Measurements from ENCODE around the gene KRTCAP2. TPM values are rescaled to one million over a fixed set of nuclear protein-coding genes. Genes with fewer than 3 reads are reported as not detected.

The KRTCAP2 gene
- total and polyA plus RNA-seq, 3 donors from 2014 or later: 242 to 397 (median 255) TPM

DNA sequence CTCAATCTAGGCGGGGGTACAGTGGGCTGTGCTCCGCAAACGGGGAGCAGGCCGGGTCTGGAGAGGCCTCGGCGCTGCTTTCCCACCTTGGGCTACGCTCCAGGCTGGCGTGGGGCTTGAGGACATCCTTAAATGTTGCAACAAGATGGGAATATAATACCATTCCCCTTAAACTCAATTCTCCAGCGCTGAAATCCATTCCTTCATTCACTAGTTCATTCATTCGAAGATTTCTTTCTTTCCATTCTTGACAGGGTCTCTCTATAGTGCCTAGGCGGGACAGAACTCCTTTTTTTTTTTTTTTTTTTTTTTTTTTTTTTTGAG, 32.5 kb downstream of the KRTCAP2 start:
- Histone ChIP-seq H3K4me1 (peaks cover 14% of the 10 kb centered on the region), H3K36me3 (ENCODE audit: low read depth, missing control alignments) (no peaks in the 10 kb centered on the region), H3K9me3 (no peaks in the 10 kb centered on the region), H3K27me3 (no peaks in the 10 kb centered on the region), H3K4me3 (peak overlapping the region; percentile 78 to 79), H3K27ac (peak overlapping the region in 1 of 2 donors; percentile 84)
- TF ChIP-seq POLR2A (IDR thresholded peaks at IDR 0.05): no peak
- TF ChIP-seq, protein P1, sequence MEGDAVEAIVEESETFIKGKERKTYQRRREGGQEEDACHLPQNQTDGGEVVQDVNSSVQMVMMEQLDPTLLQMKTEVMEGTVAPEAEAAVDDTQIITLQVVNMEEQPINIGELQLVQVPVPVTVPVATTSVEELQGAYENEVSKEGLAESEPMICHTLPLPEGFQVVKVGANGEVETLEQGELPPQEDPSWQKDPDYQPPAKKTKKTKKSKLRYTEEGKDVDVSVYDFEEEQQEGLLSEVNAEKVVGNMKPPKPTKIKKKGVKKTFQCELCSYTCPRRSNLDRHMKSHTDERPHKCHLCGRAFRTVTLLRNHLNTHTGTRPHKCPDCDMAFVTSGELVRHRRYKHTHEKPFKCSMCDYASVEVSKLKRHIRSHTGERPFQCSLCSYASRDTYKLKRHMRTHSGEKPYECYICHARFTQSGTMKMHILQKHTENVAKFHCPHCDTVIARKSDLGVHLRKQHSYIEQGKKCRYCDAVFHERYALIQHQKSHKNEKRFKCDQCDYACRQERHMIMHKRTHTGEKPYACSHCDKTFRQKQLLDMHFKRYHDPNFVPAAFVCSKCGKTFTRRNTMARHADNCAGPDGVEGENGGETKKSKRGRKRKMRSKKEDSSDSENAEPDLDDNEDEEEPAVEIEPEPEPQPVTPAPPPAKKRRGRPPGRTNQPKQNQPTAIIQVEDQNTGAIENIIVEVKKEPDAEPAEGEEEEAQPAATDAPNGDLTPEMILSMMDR (IDR thresholded peaks at IDR 0.05): no peak
- 3 to 6% methylated on average over 7 to 11 of the region's 11 CpGs for WGBS, 2 donors
- DNase-seq: no peak
- intact Hi-C loops (cut with DNase I; ENCODE audit: low total_unique reads): no loop called here

DNA sequence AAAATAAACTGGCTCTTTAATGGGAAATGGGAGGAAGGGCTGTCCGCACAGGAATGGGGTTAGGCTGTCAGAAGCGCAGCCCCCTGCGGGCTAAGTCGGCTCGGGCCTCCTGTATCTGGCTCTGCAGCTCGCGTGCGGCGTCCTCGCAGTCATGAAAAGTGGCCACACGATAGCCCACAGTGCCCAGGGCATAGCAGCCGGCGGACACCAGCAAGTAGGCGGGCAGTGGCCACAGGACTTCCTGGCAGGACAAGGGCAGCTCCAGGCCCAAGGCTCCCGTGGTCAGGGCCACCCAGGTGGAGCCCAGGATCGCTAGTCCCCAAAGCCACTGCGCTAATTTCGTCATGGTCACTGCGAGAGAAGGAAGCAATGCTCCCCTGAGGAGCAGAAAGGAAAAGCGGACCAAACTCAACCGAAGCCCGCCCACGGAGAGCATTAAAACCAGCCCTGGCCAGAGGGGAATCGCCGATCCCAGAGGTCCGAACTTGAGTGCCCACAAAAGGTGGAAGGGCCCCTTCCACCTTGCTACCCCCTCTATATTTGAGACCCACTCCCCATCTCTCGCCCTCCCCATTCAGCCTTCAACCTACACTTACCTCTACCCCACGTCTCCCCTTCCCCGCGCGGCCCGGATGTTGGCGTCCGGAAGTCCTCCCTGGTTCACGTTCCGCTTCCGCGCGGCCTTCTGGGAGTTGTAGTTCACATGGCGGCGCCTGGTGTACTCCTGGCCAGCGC, 33.0 kb downstream of the KRTCAP2 start, which contains the start of gene DPM3:
Gene DPM3 (minus strand): TSS at position 637 of the 735 bp plus-strand sequence. CDS start 291 bp downstream, at position 346.
- 0 to 1% methylated on average over 25 to 42 of the region's 42 CpGs for WGBS, 2 donors
- no peak for TF ChIP-seq POLR2A (IDR thresholded peaks at IDR 0.05)
- TF ChIP-seq, protein P1 (IDR thresholded peaks at IDR 0.05): no peak
- intact Hi-C loops (cut with DNase I; ENCODE audit: low total_unique reads): no loop called here

DNA sequence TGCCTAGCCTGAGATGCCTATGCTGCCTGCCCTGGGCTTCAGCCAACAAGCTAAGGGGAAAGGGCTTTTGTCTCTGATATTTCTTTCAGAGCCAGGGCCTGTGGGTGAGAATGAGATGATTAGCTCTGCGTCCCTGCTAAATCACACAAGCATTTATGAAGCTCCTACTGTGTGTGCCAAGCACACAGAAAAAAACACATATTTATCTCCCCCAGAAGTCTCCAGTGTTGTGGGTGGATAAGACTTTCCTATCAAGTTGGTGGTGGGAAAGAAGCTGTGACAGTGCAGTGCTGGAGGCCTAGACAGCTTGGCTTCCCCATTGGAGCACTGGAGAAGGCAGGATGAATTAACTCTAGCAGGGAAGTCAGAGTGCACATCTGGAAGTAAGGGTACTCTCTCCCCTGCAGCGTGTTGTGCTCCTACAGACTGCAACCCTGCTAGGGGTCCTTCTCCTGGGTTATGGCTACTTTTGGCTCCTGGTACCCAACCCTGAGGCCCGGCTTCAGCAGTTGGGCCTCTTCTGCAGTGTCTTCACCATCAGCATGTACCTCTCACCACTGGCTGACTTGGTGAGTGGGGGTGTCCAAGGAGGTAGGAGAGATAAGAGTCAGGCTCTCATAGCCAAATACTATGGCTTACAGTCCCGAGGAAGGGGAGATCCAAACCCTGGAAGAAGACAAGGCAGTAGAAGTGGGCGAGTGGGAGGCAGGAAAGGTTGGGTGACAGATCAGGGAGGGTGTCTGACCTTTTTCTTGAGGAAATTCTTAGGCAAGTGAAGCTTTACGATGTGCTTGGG, 35.8 kb downstream of the KRTCAP2 start:
- Histone ChIP-seq H3K36me3 (ENCODE audit: low read depth, missing control alignments) (no peaks in the 10 kb centered on the region), H3K27ac (no peak overlapping the region), H3K4me1 (peaks cover 25% of the 10 kb centered on the region), H3K27me3 (no peaks in the 10 kb centered on the region), H3K9me3 (no peaks in the 10 kb centered on the region), H3K4me3 (no peak overlapping the region)
- WGBS, 2 donors: 79% methylated on average over 6 of the region's 6 CpGs
- intact Hi-C loops (cut with DNase I; ENCODE audit: low total_unique reads): no loop called here
- TF ChIP-seq, protein P1 (IDR thresholded peaks at IDR 0.05): no peak
- no peak for TF ChIP-seq POLR2A (IDR thresholded peaks at IDR 0.05)
- no peak for DNase-seq

More for the DNA sequence above, 33.0 kb downstream of the KRTCAP2 start, which contains the start of gene DPM3:
- Histone ChIP-seq H3K27ac (peak within 1 kb of the TSS; percentile 69 to 84), H3K9me3 (no peaks in the 10 kb centered on the region), H3K36me3 (ENCODE audit: low read depth, missing control alignments) (no peaks in the 10 kb centered on the region), H3K4me3 (peak within 1 kb of the TSS; percentile 78 to 79), H3K27me3 (no peaks in the 10 kb centered on the region), H3K4me1 (peaks cover 14% of the 10 kb centered on the region)
- peak; percentile 96 for DNase-seq

DNA sequence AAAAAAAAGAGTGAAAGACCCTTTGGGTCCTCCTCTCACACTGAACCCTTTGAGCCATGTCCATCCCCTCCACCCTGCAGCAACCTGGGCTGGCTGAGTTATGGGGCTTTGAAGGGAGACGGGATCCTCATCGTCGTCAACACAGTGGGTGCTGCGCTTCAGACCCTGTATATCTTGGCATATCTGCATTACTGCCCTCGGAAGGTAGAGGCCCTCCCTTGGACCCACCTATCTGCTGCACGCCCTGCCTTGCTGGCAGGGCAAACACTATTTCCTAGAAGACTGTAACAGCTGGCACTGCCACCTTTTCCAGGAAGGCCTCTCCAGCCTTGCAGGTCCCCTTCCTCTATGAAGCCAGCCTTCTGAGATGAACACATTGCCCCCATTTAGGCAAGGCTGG, 36.4 kb downstream of the KRTCAP2 start:
- DNase-seq: no peak
- Histone ChIP-seq H3K4me1 (peaks cover 25% of the 10 kb centered on the region), H3K9me3 (no peaks in the 10 kb centered on the region), H3K27me3 (no peaks in the 10 kb centered on the region), H3K36me3 (ENCODE audit: low read depth, missing control alignments) (no peaks in the 10 kb centered on the region), H3K4me3 (peak overlapping the region in 1 of 2 donors; percentile 82), H3K27ac (peak overlapping the region; percentile 4 to 95)
- WGBS, 2 donors: 15 to 42% methylated on average over 4 to 6 of the region's 6 CpGs
- intact Hi-C loops (cut with DNase I; ENCODE audit: low total_unique reads): no loop called here
- TF ChIP-seq POLR2A (IDR thresholded peaks at IDR 0.05): no peak
- TF ChIP-seq, protein P1 (IDR thresholded peaks at IDR 0.05): no peak
